KOPT-K1 (cell line): Measurements from ENCODE around the gene CCSER1.

Experiments
- H3K27ac ChIP-seq: fragments of 200-600 bp; sonication (generic); 2 replicates; pipeline ENCODE4 v1.5.1; 2016; ENCODE audit warnings: antibody characterized with exemption, mild to moderate bottlenecking, low read depth, low read length; ENCODE audit not compliant: poor library complexity, severe bottlenecking
- H3K36me3 ChIP-seq: fragments of 200-600 bp; sonication (generic); 2 replicates; pipeline ENCODE4 v1.5.1; 2017; ENCODE audit warnings: antibody characterized with exemption, mild to moderate bottlenecking, low read length, moderate library complexity; ENCODE audit not compliant: insufficient read depth
- H3K9me3 ChIP-seq: fragments of 200-600 bp; sonication (generic); 2 replicates; pipeline ENCODE4 v1.5.1; 2017; ENCODE audit warnings: antibody characterized with exemption, low read length, mild to moderate bottlenecking; ENCODE audit not compliant: insufficient read depth, poor library complexity, severe bottlenecking

The CCSER1 gene

GRCh38 chr4:90207887-90208454 is 80.8 kb downstream of the CCSER1 start:
- no peaks in the 10 kb centered on the region for H3K36me3 ChIP-seq
- H3K27ac ChIP-seq, result no peak overlapping the region
- no peaks in the 10 kb centered on the region for H3K9me3 ChIP-seq

- Histone ChIP-seq H3K27ac (no peak overlapping the region), H3K36me3 (no peaks in the 10 kb centered on the region), H3K9me3 (no peaks in the 10 kb centered on the region)
These were observed 82.7 kb downstream of the CCSER1 start for GRCh38 chr4:90209922-90210321.

- Histone ChIP-seq H3K36me3 (no peaks in the 10 kb centered on the region), H3K27ac (no peak overlapping the region)
These were observed 84.0 kb downstream of the CCSER1 start for GRCh38 chr4:90211174-90211573.

GRCh38 chr4:90215286-90215685 is 88.1 kb downstream of the CCSER1 start:
- no peak overlapping the region for H3K27ac ChIP-seq

More at GRCh38 chr4:90211174-90211573, 84.0 kb downstream of the CCSER1 start:
- H3K9me3 ChIP-seq, result no peaks in the 10 kb centered on the region

GRCh38 chr4:90219822-90220221 is 92.6 kb downstream of the CCSER1 start:
- Histone ChIP-seq H3K27ac (no peak overlapping the region), H3K9me3 (no peaks in the 10 kb centered on the region), H3K36me3 (no peaks in the 10 kb centered on the region)

More at GRCh38 chr4:90215286-90215685, 88.1 kb downstream of the CCSER1 start:
- Histone ChIP-seq H3K9me3 (no peaks in the 10 kb centered on the region), H3K36me3 (no peaks in the 10 kb centered on the region)

GRCh38 chr4:90220459-90220858 is 93.3 kb downstream of the CCSER1 start:
- Histone ChIP-seq H3K27ac (no peak overlapping the region), H3K9me3 (no peaks in the 10 kb centered on the region)

GRCh38 chr4:90226734-90227133 is 99.5 kb downstream of the CCSER1 start:
- Histone ChIP-seq H3K27ac (no peak overlapping the region), H3K9me3 (no peaks in the 10 kb centered on the region), H3K36me3 (no peaks in the 10 kb centered on the region)

More at GRCh38 chr4:90220459-90220858, 93.3 kb downstream of the CCSER1 start:
- H3K36me3 ChIP-seq, result no peaks in the 10 kb centered on the region

GRCh38 chr4:90227177-90227576 is 100.0 kb downstream of the CCSER1 start:
- no peaks in the 10 kb centered on the region for H3K9me3 ChIP-seq
- H3K36me3 ChIP-seq, result no peaks in the 10 kb centered on the region
- no peak overlapping the region for H3K27ac ChIP-seq

GRCh38 chr4:90234916-90235547 is 107.8 kb downstream of the CCSER1 start:
- Histone ChIP-seq H3K9me3 (no peaks in the 10 kb centered on the region), H3K27ac (no peak overlapping the region), H3K36me3 (no peaks in the 10 kb centered on the region)

GRCh38 chr4:90237751-90238530 is 110.7 kb downstream of the CCSER1 start:
- Histone ChIP-seq H3K36me3 (no peaks in the 10 kb centered on the region), H3K9me3 (no peaks in the 10 kb centered on the region), H3K27ac (no peak overlapping the region)

GRCh38 chr4:90240333-90240732 is 113.1 kb downstream of the CCSER1 start:
- H3K27ac ChIP-seq, result no peak overlapping the region
- no peaks in the 10 kb centered on the region for H3K36me3 ChIP-seq
- H3K9me3 ChIP-seq, result no peaks in the 10 kb centered on the region

- no peaks in the 10 kb centered on the region for H3K36me3 ChIP-seq
- no peaks in the 10 kb centered on the region for H3K9me3 ChIP-seq
- H3K27ac ChIP-seq, result no peak overlapping the region
These were observed 113.8 kb downstream of the CCSER1 start for GRCh38 chr4:90241008-90241407.

GRCh38 chr4:90245837-90246236 is 118.6 kb downstream of the CCSER1 start:
- Histone ChIP-seq H3K9me3 (no peaks in the 10 kb centered on the region), H3K27ac (no peak overlapping the region), H3K36me3 (no peaks in the 10 kb centered on the region)

- Histone ChIP-seq H3K27ac (no peak overlapping the region), H3K9me3 (no peaks in the 10 kb centered on the region), H3K36me3 (no peaks in the 10 kb centered on the region)
These were observed 119.6 kb downstream of the CCSER1 start for GRCh38 chr4:90246816-90247215.

GRCh38 chr4:90254357-90254756 is 127.2 kb downstream of the CCSER1 start:
- Histone ChIP-seq H3K9me3 (no peaks in the 10 kb centered on the region), H3K36me3 (no peaks in the 10 kb centered on the region), H3K27ac (no peak overlapping the region)
